SK-N-SH treated with all-trans-retinoic acid at 6 μM for 48 hours (cell line): ENCODE results near the gene PIGV.
A peak's percentile ranks its signal among the peaks of the same experiment; 100 is the strongest.

Experiments
- ATAC-seq: fragments of 200-7000 bp; cut with Tn5 transposase; 3 replicates; pipeline ENCODE4 v1.9.1; 2020; ENCODE audit warnings: mild to moderate bottlenecking, moderate library complexity
- ARNTL ChIP-seq: fragments of 450-650 bp; formaldehyde crosslinking; IDR thresholded peaks from 2 replicates; pipeline ENCODE4 v1.5.0; 2020; ENCODE audit warnings: low read depth, mild to moderate bottlenecking, moderate library complexity, borderline replicate concordance
- BACH2 ChIP-seq: fragments of 250-450 bp; sonication (Bioruptor Pico); IDR thresholded peaks from 2 replicates; pipeline ENCODE4 v1.9.0; 2021; ENCODE audit warnings: mild to moderate bottlenecking, borderline replicate concordance
- CSDC2 ChIP-seq: fragments of 250-450 bp; sonication (Bioruptor Pico); IDR thresholded peaks from 2 replicates; pipeline ENCODE4 v1.5.0; 2020; ENCODE audit warnings: mild to moderate bottlenecking, moderate library complexity
- CSRNP3 ChIP-seq: fragments of 250-450 bp; sonication (Bioruptor Pico); IDR thresholded peaks from 2 replicates; pipeline ENCODE4 v1.5.1; 2021; ENCODE audit warnings: mild to moderate bottlenecking, moderate library complexity
- GLIS3 ChIP-seq: fragments of 250-450 bp; sonication (Bioruptor Pico); IDR thresholded peaks from 2 replicates; pipeline ENCODE4 v1.5.0; 2020; ENCODE audit warnings: mild to moderate bottlenecking, moderate library complexity
- ISL1 ChIP-seq: fragments of 250-450 bp; sonication (Bioruptor Pico); IDR thresholded peaks from 2 replicates; pipeline ENCODE4 v2.1.2; 2022; ENCODE audit warnings: mild to moderate bottlenecking, moderate library complexity
- PPARA ChIP-seq: fragments of 250-450 bp; sonication (Bioruptor Pico); IDR thresholded peaks from 2 replicates; pipeline ENCODE4 v1.5.0; 2020; ENCODE audit warnings: mild to moderate bottlenecking, borderline replicate concordance
- RARB ChIP-seq: fragments of 250-450 bp; sonication (Bioruptor Pico); IDR thresholded peaks from 2 replicates; pipeline ENCODE4 v1.8.0; 2021; ENCODE audit warnings: mild to moderate bottlenecking, moderate library complexity
- SNAI2 ChIP-seq: fragments of 250-450 bp; sonication (Bioruptor Pico); IDR thresholded peaks from 2 replicates; pipeline ENCODE4 v1.5.0; 2020; ENCODE audit warnings: mild to moderate bottlenecking, moderate library complexity
- TCF4 ChIP-seq: fragments of 250-450 bp; sonication (Bioruptor Pico); IDR thresholded peaks from 2 replicates; pipeline ENCODE4 v1.8.0; 2021; ENCODE audit warnings: mild to moderate bottlenecking, moderate library complexity, borderline replicate concordance
- ZC3H10 ChIP-seq: fragments of 250-450 bp; sonication (Bioruptor Pico); IDR thresholded peaks from 2 replicates; pipeline ENCODE4 v1.5.1; 2021; ENCODE audit warnings: mild to moderate bottlenecking, moderate library complexity
- ZFP30 ChIP-seq: fragments of 450-650 bp; formaldehyde crosslinking; IDR thresholded peaks from 2 replicates; pipeline ENCODE4 v1.5.0; 2022; ENCODE audit warnings: mild to moderate bottlenecking, moderate library complexity
- ZNF565 ChIP-seq: fragments of 450-650 bp; formaldehyde crosslinking; conservative IDR thresholded peaks from 2 replicates; pipeline ENCODE4 v1.5.0; 2020; ENCODE audit warnings: low read depth, mild to moderate bottlenecking, moderate library complexity
- ZNF70 ChIP-seq: fragments of 450-650 bp; formaldehyde crosslinking; IDR thresholded peaks from 2 replicates; pipeline ENCODE4 v1.5.0; 2020; ENCODE audit warnings: mild to moderate bottlenecking, moderate library complexity
- TF ChIP-seq, protein P1 (sequence below): fragments of 250-450 bp; sonication (Bioruptor Pico); IDR thresholded peaks from 2 replicates; pipeline ENCODE4 v1.5.0; 2020; ENCODE audit warnings: mild to moderate bottlenecking, moderate library complexity
- TF ChIP-seq, protein P2 (sequence below): fragments of 250-450 bp; sonication (Bioruptor Pico); IDR thresholded peaks from 2 replicates; pipeline ENCODE4 v1.8.0; 2020; ENCODE audit warnings: mild to moderate bottlenecking, moderate library complexity, borderline replicate concordance

The PIGV gene

DNA sequence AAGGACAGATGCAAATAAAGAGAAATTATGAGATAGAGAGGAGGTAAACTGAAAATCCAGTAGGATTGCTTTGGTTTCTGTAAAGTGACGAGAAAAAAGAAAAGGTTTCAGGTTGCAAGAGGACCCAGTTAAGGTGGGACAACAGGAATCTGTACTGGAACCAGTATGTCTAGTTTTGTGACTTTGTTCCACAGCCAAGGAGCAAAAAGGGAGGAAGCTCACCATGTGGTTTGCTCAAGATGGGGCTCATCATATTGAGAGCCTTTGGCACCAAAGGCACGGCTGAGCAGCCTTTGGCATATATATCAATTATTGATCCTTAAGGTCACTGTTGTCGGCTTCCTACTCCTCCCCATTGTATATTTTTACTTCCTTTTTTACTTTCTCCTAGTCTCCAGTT lies 37.0 kb downstream of the PIGV start:
- TF ChIP-seq ZC3H10 (no peak), GLIS3 (CRISPR knock-in tag) (no peak), CSRNP3 (CRISPR knock-in tag) (no peak), ZNF70 (CRISPR knock-in tag) (no peak), ISL1 (CRISPR knock-in tag) (no peak), ZFP30 (CRISPR knock-in tag) (no peak), BACH2 (CRISPR knock-in tag) (no peak), ARNTL (CRISPR knock-in tag) (no peak), TCF4 (no peak), CSDC2 (CRISPR knock-in tag) (no peak), ZNF565 (CRISPR knock-in tag) (no peak)
- TF ChIP-seq, protein P1, sequence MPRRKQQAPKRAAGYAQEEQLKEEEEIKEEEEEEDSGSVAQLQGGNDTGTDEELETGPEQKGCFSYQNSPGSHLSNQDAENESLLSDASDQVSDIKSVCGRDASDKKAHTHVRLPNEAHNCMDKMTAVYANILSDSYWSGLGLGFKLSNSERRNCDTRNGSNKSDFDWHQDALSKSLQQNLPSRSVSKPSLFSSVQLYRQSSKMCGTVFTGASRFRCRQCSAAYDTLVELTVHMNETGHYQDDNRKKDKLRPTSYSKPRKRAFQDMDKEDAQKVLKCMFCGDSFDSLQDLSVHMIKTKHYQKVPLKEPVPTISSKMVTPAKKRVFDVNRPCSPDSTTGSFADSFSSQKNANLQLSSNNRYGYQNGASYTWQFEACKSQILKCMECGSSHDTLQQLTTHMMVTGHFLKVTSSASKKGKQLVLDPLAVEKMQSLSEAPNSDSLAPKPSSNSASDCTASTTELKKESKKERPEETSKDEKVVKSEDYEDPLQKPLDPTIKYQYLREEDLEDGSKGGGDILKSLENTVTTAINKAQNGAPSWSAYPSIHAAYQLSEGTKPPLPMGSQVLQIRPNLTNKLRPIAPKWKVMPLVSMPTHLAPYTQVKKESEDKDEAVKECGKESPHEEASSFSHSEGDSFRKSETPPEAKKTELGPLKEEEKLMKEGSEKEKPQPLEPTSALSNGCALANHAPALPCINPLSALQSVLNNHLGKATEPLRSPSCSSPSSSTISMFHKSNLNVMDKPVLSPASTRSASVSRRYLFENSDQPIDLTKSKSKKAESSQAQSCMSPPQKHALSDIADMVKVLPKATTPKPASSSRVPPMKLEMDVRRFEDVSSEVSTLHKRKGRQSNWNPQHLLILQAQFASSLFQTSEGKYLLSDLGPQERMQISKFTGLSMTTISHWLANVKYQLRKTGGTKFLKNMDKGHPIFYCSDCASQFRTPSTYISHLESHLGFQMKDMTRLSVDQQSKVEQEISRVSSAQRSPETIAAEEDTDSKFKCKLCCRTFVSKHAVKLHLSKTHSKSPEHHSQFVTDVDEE (CRISPR knock-in tag), result no peak
- ATAC-seq, result no peak

GRCh38 chr1:26826261-26827105 lies 38.7 kb downstream of the PIGV start, which contains the start of gene ZDHHC18:
ZDHHC18 (plus strand) TSS chr1:26826688; CDS start chr1:26826805, 117 bp downstream.
- peak; percentile 81 for ATAC-seq
- TF ChIP-seq, protein P2, sequence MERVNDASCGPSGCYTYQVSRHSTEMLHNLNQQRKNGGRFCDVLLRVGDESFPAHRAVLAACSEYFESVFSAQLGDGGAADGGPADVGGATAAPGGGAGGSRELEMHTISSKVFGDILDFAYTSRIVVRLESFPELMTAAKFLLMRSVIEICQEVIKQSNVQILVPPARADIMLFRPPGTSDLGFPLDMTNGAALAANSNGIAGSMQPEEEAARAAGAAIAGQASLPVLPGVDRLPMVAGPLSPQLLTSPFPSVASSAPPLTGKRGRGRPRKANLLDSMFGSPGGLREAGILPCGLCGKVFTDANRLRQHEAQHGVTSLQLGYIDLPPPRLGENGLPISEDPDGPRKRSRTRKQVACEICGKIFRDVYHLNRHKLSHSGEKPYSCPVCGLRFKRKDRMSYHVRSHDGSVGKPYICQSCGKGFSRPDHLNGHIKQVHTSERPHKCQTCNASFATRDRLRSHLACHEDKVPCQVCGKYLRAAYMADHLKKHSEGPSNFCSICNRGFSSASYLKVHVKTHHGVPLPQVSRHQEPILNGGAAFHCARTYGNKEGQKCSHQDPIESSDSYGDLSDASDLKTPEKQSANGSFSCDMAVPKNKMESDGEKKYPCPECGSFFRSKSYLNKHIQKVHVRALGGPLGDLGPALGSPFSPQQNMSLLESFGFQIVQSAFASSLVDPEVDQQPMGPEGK (CRISPR knock-in tag), result no peak
- TF ChIP-seq RARB (CRISPR knock-in tag) (no peak), SNAI2 (0 out of 2 replicates have a peak, but pooled peaks have one; percentile 16)

DNA sequence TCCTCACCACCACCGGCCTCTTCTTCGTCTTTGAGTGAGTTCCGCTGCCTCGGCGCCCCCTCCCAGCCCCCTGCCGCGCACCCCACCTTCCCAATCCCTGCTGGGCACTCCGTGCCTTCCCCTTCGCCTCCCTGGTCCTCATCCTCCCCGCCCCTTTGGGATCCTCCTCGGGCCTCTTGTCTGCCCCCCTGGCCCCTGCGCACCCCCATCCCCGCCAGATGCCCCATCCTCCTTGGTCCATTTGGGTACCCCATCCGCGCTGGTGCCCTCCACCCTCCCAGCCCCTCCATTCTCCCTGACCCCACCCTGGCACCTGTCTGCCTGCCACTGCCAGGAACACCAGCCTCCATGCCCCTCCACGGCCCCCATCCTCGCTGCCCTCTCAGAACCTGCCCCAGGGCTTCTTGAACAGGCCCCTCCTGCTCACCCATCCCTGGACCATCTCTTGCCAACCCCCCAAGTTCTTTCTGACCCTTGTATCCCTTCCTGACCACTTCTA lies 39.4 kb downstream of the PIGV start:
- no peak for TF ChIP-seq PPARA (CRISPR knock-in tag)
- no peak for TF ChIP-seq GLIS3 (CRISPR knock-in tag)
- ATAC-seq, result no peak; the same call in 2 of the 3 replicates

DNA sequence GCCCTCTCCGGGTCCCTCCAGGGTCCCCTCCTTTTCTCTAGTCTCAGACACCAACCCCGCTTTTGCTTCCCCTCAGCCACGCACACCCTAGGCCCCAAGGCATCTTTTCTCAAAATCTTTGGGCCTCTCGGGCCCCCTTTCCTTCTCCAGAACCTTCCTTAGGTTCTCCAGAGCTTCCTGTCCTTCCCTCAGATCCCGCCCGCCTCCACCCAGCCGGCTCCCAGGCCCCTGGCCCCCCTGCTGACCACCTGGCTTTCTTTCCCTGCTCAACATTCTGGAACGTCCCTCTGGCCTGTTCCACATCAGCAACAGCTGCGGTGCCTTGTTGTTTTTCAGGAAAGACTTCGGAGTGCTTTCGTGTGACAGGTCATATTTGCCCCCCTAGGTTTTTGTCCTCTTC lies 39.9 kb downstream of the PIGV start:
- TF ChIP-seq CSDC2 (CRISPR knock-in tag) (no peak), ZNF70 (CRISPR knock-in tag) (no peak), PPARA (CRISPR knock-in tag) (no peak), SNAI2 (no peak)
- TF ChIP-seq, protein P1 (CRISPR knock-in tag), result no peak
- ATAC-seq, result no peak
